ENCODE results near the gene SPINDOC. TPM values are rescaled to one million over a fixed set of nuclear protein-coding genes. Genes with fewer than 3 reads are reported as not detected.

The SPINDOC gene
- total and polyA plus RNA-seq, 9 of the 15 experiments (the other 6 are each of a cell fraction or from before 2014, with no cell fraction given), result 0.70 to 36.3 (median 19.6) TPM

GRCh38 chr11:63765688-63766241 is 47.5 kb upstream of the SPINDOC start (continued):
- TF ChIP-seq FOXJ3 (CRISPR knock-in tag; IDR thresholded peaks at IDR 0.05) (no peak), CUX1 (CRISPR knock-in tag; IDR thresholded peaks at IDR 0.05) (no peak)

GRCh38 chr11:63766531-63767235 is 46.6 kb upstream of the SPINDOC start:
- WGBS (ENCODE audit: insufficient coverage, low coverage, missing lambda C conversion rate), result 83% methylated on average over 5 of the region's 7 CpGs
- H3K9me1 ChIP-seq (ENCODE audit: control insufficient read depth, insufficient read depth, low read length), result no peaks in the 10 kb centered on the region
- CTCF ChIA-PET (ENCODE audit: low intra/inter-chr PET ratio), result interaction anchor here (0.8 kb wide), 1 partner anchor 105 kb away, joined by 3 read pairs; no protein-coding TSS in a partner anchor
- DNase-seq (ENCODE audit: extremely low read depth in 1 of 4, low spot score in 3 of 4), result peak in 1 of 4 experiments; percentile 36
- peaks cover 8 to 61% of the 10 kb centered on the region in 2 experiments for H3K4me1 ChIP-seq (replicated peaks in 1 of 2; ENCODE audit: control insufficient read depth in 2 of 2, insufficient read depth in 2 of 2, low read length in 2 of 2)
- H4K20me1 ChIP-seq (replicated peaks; ENCODE audit: control insufficient read depth, insufficient read depth, low read length), result no peaks in the 10 kb centered on the region
- no peaks in the 10 kb centered on the region for H3K27me3 ChIP-seq (ENCODE audit: control insufficient read depth in 2 of 2, insufficient read depth in 2 of 2, low read length in 2 of 2)
- POLR2A ChIA-PET, result interaction anchor here (0.7 to 1.2 kb wide), 3 partner anchors 10 to 1183 kb away, joined by 3 to 5 read pairs (median 3); no protein-coding TSS in a partner anchor
- peak overlapping the region in 1 of 2 experiments; percentile 73; a peak in 2 of 4 replicates for H3K9ac ChIP-seq (ENCODE audit: insufficient read depth in 1 of 2, low read depth in 2 of 2, low read length in 2 of 2)
- no peak overlapping the region for H2AFZ ChIP-seq (ENCODE audit: low read depth, low read length)
- no peak for FAIRE-seq
- no peak overlapping the region for H3K4me3 ChIP-seq
- intact Hi-C loops (cut with micrococcal nuclease), result loop anchor here (5.0 kb wide), 4 partner anchors 46 to 386 kb away; partner anchors contain the start of genes MARK2, RCOR2 and SPINDOC
- H3K9me3 ChIP-seq (replicated peaks; ENCODE audit: control insufficient read depth, insufficient read depth, low read depth, low read length), result no peaks in the 10 kb centered on the region
- no peak overlapping the region for H3K27ac ChIP-seq (ENCODE audit: extremely low read depth, low read depth, low read length)
- H3K79me2 ChIP-seq (ENCODE audit: control insufficient read depth, insufficient read depth, low read length), result peaks cover 19% of the 10 kb centered on the region
- H3K36me3 ChIP-seq (ENCODE audit: control insufficient read depth, insufficient read depth, low read length), result peaks cover 23% of the 10 kb centered on the region; the same call in 1 of the 3 replicates
- no peak for ATAC-seq
- in situ Hi-C loops (cut with MboI), result loop anchor here (10.0 kb wide), 1 partner anchor 378 kb away; no protein-coding TSS in a partner anchor
- H3K4me2 ChIP-seq (ENCODE audit: insufficient read depth, low read length), result no peak overlapping the region
- BruUV-seq (replicated peaks), result no TSS peak
- TF ChIP-seq E2F4 (CRISPR knock-in tag; IDR thresholded peaks at IDR 0.05; ENCODE audit: low read depth) (no peak), TAL1 (IDR thresholded peaks at IDR 0.05) (no peak), ZBTB5 (IDR thresholded peaks at IDR 0.05) (no peak), CXXC5 (CRISPR knock-in tag; IDR thresholded peaks at IDR 0.05) (no peak), MTA2 (IDR thresholded peaks at IDR 0.05; ENCODE audit: low read depth) (no peak), FOXA3 (CRISPR knock-in tag; conservative IDR thresholded peaks at IDR 0.05 in 1 of 2, IDR thresholded peaks at IDR 0.05 in 1 of 2) (no peak), CBFA2T3 (IDR thresholded peaks at IDR 0.05) (no peak), SOX6 (IDR thresholded peaks at IDR 0.05) (no peak)

Measured in K562 (cell line).